ENCODE data around the gene ASPSCR1. TPM values are rescaled to one million over a fixed set of nuclear protein-coding genes. Genes with fewer than 3 reads are reported as not detected.

The ASPSCR1 gene
- total RNA-seq, 1 donor from 2014 or later: 27.5 TPM

DNA sequence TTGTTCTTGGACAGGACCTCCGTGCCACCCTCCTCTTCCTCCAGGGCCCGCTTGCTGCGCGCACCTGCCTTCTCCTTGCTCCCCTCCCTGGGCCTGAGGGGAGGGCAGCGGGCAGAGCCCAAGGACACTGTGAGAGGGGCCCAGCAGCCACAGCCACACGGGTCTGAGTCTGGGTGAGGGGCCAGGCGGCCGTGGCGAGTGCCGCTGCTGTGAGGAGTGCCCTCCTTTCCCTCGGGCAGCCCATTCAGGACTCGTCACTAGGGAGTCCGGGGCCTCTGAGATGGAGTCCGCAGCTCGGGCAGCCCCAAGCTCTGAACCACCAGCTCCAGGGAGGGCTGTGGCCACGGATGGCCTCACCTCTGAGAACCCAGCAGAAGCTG, 82.6 kb downstream of the ASPSCR1 start:
- intact Hi-C loops (cut with micrococcal nuclease): no loop called here
- Histone ChIP-seq H3K4me3 (no peak overlapping the region), H3K9me3 (replicated peaks) (no peaks in the 10 kb centered on the region), H3K36me3 (peaks cover 84% of the 10 kb centered on the region), H3K27ac (replicated peaks) (no peak overlapping the region), H3K27me3 (ENCODE audit: low read depth) (no peaks in the 10 kb centered on the region), H3K4me1 (peaks cover 14% of the 10 kb centered on the region)
- TF ChIP-seq, protein P1, sequence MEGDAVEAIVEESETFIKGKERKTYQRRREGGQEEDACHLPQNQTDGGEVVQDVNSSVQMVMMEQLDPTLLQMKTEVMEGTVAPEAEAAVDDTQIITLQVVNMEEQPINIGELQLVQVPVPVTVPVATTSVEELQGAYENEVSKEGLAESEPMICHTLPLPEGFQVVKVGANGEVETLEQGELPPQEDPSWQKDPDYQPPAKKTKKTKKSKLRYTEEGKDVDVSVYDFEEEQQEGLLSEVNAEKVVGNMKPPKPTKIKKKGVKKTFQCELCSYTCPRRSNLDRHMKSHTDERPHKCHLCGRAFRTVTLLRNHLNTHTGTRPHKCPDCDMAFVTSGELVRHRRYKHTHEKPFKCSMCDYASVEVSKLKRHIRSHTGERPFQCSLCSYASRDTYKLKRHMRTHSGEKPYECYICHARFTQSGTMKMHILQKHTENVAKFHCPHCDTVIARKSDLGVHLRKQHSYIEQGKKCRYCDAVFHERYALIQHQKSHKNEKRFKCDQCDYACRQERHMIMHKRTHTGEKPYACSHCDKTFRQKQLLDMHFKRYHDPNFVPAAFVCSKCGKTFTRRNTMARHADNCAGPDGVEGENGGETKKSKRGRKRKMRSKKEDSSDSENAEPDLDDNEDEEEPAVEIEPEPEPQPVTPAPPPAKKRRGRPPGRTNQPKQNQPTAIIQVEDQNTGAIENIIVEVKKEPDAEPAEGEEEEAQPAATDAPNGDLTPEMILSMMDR (IDR thresholded peaks at IDR 0.05; ENCODE audit: borderline replicate concordance): no peak
- no peak for DNase-seq

DNA sequence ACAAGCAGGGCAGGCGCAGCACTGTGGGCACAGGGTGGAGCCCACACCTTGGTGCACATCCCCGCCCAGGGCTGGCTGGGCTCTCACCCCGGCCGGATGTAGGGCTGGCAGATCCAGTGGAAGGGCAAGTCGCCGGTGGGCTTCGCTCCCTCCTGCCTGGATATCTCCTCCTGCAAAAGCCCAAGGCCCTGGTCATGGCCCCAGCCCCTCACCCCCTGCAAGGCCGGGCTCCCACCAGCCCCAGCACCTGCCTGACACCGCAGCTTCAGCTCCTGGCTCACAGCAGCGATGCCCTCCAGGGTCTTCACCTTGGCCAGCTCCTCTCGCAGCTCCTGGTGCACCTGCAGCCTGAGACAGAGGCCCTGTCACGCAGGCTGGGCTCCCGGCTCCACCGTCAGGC, 83.2 kb downstream of the ASPSCR1 start:
- DNase-seq: no peak
- intact Hi-C loops (cut with micrococcal nuclease): no loop called here
- peaks cover 78% of the 10 kb centered on the region for H3K36me3 ChIP-seq

DNA sequence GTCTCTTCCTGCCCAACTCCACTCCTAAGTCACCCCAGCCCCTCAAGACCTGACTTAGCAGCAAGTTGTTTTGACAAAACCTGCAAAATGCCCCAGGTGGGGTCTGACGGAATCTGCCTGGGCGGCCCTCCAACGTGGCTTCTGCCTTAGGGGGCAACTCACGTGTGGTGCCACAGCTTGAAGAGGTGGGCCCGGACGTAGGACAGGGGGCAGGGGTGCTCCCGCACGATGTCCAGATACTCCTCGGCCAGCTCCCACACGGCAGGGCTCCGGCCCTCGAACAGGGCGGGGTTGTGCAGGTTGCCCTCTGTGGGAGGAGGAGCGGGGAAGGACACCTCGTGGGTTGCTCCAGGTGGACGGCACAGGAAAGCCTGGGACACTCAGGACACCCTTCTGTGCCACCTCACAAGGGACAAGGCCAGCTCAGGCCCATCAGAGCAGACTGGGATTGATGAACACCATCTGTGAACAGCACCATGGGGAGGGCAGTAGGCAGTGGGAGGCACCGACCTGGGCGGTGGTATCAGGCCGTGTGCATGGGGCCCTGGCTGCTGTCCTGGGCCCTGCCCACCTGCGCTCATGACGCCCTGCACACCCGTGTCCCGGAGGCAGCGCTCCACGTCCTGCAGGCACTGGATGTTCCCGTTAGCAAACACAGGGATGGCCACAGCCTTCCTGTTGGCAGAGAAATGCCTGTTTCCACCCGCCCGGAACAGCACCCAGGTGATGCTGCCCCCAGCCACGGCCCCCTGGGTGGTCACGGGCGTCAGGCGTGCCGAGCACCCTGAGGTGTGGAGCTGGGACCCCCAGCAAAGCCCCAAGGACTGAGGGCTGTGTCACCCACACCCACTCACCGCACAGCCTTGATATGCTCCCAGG, 83.9 kb downstream of the ASPSCR1 start:
- H3K9me3 ChIP-seq (replicated peaks): no peaks in the 10 kb centered on the region
- no peak for DNase-seq

More for the DNA sequence above, 83.2 kb downstream of the ASPSCR1 start:
- Histone ChIP-seq H3K27me3 (ENCODE audit: low read depth) (no peaks in the 10 kb centered on the region), H3K27ac (replicated peaks) (no peak overlapping the region), H3K9me3 (replicated peaks) (no peaks in the 10 kb centered on the region), H3K4me3 (no peak overlapping the region), H3K4me1 (peaks cover 18% of the 10 kb centered on the region)
- TF ChIP-seq, protein P1 (IDR thresholded peaks at IDR 0.05; ENCODE audit: borderline replicate concordance): no peak

DNA sequence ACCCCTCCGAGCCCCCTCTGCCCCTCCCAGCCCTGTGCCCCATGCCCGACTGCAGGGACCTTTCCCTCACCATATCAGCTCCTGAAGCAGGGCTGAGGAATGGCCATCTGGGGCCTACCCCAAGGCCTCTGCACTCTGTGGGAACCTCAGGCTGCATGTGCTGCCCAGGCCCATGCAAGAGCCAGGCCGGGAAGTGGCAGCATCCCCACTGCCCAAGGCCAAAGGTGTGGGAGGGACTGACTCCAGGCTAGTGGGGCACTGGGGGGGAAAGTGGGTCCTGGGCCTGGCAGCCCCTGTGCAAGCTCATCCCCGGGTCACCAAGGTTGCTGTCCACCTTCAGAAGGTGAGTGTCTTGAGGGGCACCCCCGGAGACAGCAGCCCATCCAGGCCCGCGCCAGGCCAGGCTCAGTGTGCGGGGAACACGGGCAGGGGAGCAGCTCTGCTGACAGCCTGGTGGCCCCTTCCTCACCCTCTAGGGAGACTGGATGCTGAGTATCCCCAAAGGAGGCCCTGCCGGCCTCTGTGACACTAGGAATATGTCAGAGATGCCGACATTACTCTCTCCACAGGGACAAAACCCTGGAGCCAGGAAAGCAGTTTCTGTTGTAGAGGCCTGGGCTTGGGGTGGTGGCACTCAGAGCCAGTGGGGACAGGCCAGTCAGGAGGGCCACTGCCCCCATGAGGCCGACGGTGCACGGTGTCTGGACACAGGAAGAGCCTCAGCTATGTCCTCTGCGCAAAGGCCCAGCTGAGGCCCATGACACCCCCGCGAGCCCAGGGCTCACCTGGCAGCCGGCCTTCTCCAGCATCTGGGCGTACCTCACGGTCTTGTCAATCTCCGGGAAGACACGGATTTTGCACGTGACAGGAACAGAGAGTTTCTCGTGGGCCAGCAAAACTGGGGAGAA, 84.9 kb downstream of the ASPSCR1 start:
- TF ChIP-seq, protein P1 (IDR thresholded peaks at IDR 0.05; ENCODE audit: borderline replicate concordance): no peak
- Histone ChIP-seq H3K4me1 (peaks cover 30% of the 10 kb centered on the region), H3K27ac (replicated peaks) (no peak overlapping the region), H3K27me3 (ENCODE audit: low read depth) (no peaks in the 10 kb centered on the region), H3K9me3 (replicated peaks) (no peaks in the 10 kb centered on the region), H3K36me3 (peaks cover 61% of the 10 kb centered on the region), H3K4me3 (no peak overlapping the region)
- intact Hi-C loops (cut with micrococcal nuclease): no loop called here
- DNase-seq: no peak

More for the DNA sequence above, 83.9 kb downstream of the ASPSCR1 start:
- peaks cover 24% of the 10 kb centered on the region for H3K4me1 ChIP-seq
- TF ChIP-seq, protein P1 (IDR thresholded peaks at IDR 0.05; ENCODE audit: borderline replicate concordance): no peak
- H3K27ac ChIP-seq (replicated peaks): no peak overlapping the region
- no peak overlapping the region for H3K4me3 ChIP-seq
- intact Hi-C loops (cut with micrococcal nuclease): no loop called here
- peaks cover 71% of the 10 kb centered on the region for H3K36me3 ChIP-seq
- H3K27me3 ChIP-seq (ENCODE audit: low read depth): no peaks in the 10 kb centered on the region

DNA sequence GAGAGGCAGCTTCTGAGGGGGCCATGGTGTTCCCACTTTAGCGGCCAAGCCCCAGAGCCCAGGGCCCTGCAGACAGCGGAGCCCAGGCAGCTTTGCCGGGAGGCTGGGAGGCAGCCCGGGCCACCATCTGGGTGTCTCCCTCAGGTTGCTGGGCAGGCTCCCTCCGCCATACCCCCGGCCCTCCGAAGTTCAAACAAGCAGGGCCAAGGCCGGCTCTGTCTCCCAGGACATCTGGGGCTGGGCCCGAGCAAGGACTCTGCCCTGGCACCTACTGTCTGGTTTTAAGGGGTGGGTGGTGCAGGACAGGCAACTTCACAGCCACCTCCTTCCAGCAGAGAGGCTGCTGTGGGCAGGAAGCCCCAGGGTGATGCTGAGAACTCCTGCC, 85.5 kb downstream of the ASPSCR1 start:
- H3K36me3 ChIP-seq: peaks cover 54% of the 10 kb centered on the region
- no peak overlapping the region for H3K27ac ChIP-seq (replicated peaks)
- intact Hi-C loops (cut with micrococcal nuclease): no loop called here
- H3K4me1 ChIP-seq: peaks cover 30% of the 10 kb centered on the region
- DNase-seq: no peak
- TF ChIP-seq, protein P1 (IDR thresholded peaks at IDR 0.05; ENCODE audit: borderline replicate concordance): no peak
- H3K4me3 ChIP-seq: no peak overlapping the region
- no peaks in the 10 kb centered on the region for H3K27me3 ChIP-seq (ENCODE audit: low read depth)
- no peaks in the 10 kb centered on the region for H3K9me3 ChIP-seq (replicated peaks)

Measured in left ventricle myocardium inferior (tissue), 1 donor.